ENCODE results near the gene NOM1. TPM values are rescaled to one million over a fixed set of nuclear protein-coding genes. Genes with fewer than 3 reads are reported as not detected.

The NOM1 gene
- total RNA-seq, 2 donors from 2014 or later, result 18.4 to 40.6 TPM

DNA sequence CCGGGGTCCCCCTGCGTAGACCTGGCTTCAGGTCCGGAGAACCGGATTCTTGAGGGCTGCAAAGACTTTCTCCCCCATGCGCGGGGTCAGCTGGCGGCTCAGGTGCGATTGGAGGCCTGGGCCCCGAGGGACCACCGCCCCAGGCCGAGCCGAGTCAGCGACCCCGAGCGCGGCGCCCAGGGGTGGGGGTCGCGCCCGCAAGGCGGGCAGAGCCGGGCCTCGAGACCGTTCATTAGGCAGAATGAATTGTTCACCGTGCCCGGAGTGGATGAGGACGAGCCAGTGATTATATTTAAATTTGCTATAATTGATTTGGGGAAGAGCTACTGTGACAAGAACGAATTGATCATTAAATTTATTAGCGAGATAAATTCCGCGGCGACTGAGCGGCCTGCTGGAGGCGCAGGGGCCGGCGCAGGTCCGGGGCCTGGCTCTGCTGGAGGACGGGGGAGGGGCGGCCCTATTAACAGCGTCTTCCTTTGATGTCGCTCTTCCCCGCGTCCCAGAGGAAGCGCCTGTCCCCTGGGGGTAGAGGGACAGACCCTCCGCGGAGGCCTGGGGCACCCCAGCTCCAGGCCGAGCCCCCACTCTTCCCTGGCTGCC lies 53.4 kb downstream of the NOM1 start:
- H3K27me3 ChIP-seq (replicated peaks; ENCODE audit: insufficient read depth), result peaks cover 29% of the 10 kb centered on the region

GRCh38 chr7:157003445-157003755 lies 53.9 kb downstream of the NOM1 start:
- H3K4me1 ChIP-seq (ENCODE audit: control insufficient read depth in 1 of 2, low read depth in 2 of 2), result peaks cover 23 to 49% of the 10 kb centered on the region in 2 donors
- H3K27ac ChIP-seq, result no peak overlapping the region
- peaks cover 34% of the 10 kb centered on the region for H3K27me3 ChIP-seq (replicated peaks; ENCODE audit: insufficient read depth)
- no peak for DNase-seq (ENCODE audit: low spot score)
- H3K4me3 ChIP-seq, result no peak overlapping the region
- no peaks in the 10 kb centered on the region for H3K9me3 ChIP-seq
- no peak for ATAC-seq (ENCODE audit: insufficient number of reproducible peaks, low FRiP score, low read depth)
- no peaks in the 10 kb centered on the region for H3K36me3 ChIP-seq
- TF ChIP-seq CTCF (IDR thresholded peaks at IDR 0.05), result no peak

More for the DNA sequence above, 53.4 kb downstream of the NOM1 start:
- DNase-seq (ENCODE audit: low spot score), result no peak
- Histone ChIP-seq H3K4me1 (ENCODE audit: control insufficient read depth in 1 of 2, low read depth in 2 of 2) (peaks cover 23 to 49% of the 10 kb centered on the region in 2 donors), H3K36me3 (no peaks in the 10 kb centered on the region), H3K27ac (no peak overlapping the region), H3K9me3 (no peaks in the 10 kb centered on the region), H3K4me3 (no peak overlapping the region)
- no peak for ATAC-seq (ENCODE audit: insufficient number of reproducible peaks, low FRiP score, low read depth)
- no peak for TF ChIP-seq CTCF (IDR thresholded peaks at IDR 0.05)

DNA sequence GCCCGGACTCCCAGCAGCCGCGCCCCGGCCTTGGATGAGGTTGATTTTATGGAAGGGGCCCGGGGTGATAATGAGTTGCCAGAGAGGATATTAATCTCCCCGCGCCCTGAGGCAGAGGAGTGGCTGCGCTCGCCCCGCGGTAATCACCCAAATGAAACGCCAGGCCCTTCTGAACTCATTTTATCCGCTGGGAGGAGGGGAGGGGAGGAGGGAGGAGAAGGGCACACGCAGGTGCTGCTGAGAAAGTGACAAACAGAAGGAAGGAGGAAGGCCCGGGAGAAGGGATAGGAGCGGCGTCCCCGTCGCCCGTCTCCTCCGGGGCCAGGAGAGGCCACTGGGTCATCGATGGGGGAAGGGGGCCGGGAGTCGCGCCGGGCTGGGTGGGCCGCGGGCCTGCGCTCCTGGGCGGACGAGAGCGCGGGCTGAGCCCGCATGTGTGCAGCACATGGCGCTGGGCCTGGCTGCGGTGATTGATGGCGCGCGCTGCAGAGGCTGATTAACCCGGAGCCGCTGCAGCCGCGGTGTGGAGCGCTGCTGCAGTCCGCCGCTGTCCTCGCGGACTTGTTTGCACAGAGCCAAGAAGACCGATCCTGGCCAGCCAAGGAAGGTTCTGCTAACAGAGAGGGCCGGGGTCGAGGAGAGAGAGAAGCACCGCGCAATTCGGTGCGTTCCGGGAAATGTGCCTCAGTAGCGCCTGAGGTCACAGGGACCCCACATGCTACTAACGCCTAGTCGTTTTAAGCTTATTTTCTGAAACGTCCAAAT lies 54.4 kb downstream of the NOM1 start:
- DNase-seq (ENCODE audit: low spot score) (no peak), ATAC-seq (ENCODE audit: insufficient number of reproducible peaks, low FRiP score, low read depth) (no peak)
- TF ChIP-seq CTCF (IDR thresholded peaks at IDR 0.05), result no peak
- H3K27ac ChIP-seq, result no peak overlapping the region
- no peak overlapping the region for H3K4me3 ChIP-seq
- peaks cover 23 to 49% of the 10 kb centered on the region in 2 donors for H3K4me1 ChIP-seq (ENCODE audit: control insufficient read depth in 1 of 2, low read depth in 2 of 2)
- no peaks in the 10 kb centered on the region for H3K9me3 ChIP-seq
- H3K36me3 ChIP-seq, result no peaks in the 10 kb centered on the region
- H3K27me3 ChIP-seq (replicated peaks; ENCODE audit: insufficient read depth), result peaks cover 38% of the 10 kb centered on the region

DNA sequence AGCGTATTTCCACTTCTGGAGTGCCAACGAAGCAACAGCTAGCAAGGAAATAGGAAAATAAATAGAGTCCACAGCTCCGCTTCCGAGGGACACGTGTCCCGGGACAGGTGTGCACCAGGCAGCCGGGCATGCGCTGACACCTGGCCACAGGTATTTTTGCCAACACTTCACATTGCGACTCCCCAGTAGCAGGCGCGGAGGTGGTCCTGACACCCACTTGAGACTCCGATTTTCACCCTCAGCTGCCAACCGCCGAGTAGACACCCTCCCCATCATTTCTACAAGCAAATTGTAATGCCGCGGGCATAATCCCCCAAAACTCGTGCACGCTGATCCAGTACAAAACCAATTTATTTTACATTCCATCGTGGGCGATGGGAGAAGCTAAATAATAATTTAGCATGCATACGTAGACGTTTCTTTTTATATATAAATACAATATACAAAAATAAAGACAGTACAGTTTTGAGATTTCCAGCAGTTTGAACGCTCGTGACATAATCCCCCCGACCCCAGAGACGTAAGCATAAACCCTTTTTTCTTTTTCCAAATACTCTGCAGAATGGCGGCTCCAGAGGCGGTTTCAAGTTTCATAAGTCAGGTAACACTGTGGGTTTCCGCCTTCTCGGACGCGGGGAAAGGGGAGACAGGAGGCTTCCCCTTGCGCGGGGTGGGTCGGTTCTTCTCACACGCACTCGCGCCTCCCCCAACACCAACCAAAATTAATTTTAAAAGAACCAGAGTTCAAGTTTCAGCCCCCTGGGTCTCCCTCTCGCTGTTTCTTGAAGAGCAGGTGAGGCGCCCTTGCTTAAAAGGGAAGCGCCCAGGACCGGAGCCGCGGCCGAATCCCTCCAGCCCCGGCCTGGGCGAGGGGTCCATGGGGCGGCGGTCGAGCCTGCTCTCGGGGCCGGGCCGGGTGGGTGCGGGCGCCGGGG lies 55.3 kb downstream of the NOM1 start:
- ATAC-seq (ENCODE audit: insufficient number of reproducible peaks, low FRiP score, low read depth), result no peak
- TF ChIP-seq CTCF (IDR thresholded peaks at IDR 0.05), result no peak

More for the DNA sequence above, 55.3 kb downstream of the NOM1 start:
- Histone ChIP-seq H3K4me1 (ENCODE audit: control insufficient read depth in 1 of 2, low read depth in 2 of 2) (peaks cover 18 to 50% of the 10 kb centered on the region in 2 donors), H3K36me3 (no peaks in the 10 kb centered on the region), H3K27ac (no peak overlapping the region), H3K27me3 (replicated peaks; ENCODE audit: insufficient read depth) (peaks cover 44% of the 10 kb centered on the region), H3K9me3 (no peaks in the 10 kb centered on the region), H3K4me3 (no peak overlapping the region)
- no peak for DNase-seq (ENCODE audit: low spot score)

Data from thoracic aorta (tissue), 2 donors.